ENCODE data around the gene FBXL19.

FBXL19 gene

DNA sequence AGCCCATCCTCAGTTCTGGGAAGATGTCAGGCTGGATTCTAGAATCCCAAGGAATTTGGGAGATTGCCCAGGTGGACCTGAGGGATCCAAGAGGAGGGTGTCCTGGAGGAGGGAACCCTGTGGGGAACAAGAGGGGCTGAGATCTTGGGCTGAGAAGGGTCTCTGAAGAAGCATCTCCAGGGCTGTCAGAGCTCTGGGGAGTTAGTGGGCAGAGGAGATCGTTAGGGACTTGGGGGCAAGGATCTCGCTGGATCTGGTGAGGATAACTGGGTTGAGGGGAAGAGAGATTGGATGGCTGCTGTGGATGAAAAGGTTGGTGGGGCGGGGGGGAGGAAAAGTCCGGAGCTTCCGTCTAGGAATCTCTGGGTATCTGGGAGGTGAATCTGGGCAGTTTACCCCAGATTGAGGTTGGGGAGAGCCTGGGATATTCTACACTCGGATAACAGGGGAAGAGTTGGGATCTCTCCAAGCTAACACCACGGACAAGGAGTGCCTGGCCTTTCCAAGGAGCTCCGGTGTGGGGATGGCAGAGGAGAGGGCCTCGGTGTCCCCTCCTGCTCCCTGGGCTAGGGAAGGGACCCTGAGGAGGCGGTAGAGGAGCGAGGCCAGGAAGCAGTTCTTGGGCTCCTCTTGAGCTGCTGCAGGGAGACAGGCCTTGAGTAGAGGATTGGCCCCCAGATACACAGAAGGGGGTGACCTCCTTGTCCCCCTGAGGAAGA lies 1.7 kb downstream of the FBXL19 start:
- TF ChIP-seq, protein P1, sequence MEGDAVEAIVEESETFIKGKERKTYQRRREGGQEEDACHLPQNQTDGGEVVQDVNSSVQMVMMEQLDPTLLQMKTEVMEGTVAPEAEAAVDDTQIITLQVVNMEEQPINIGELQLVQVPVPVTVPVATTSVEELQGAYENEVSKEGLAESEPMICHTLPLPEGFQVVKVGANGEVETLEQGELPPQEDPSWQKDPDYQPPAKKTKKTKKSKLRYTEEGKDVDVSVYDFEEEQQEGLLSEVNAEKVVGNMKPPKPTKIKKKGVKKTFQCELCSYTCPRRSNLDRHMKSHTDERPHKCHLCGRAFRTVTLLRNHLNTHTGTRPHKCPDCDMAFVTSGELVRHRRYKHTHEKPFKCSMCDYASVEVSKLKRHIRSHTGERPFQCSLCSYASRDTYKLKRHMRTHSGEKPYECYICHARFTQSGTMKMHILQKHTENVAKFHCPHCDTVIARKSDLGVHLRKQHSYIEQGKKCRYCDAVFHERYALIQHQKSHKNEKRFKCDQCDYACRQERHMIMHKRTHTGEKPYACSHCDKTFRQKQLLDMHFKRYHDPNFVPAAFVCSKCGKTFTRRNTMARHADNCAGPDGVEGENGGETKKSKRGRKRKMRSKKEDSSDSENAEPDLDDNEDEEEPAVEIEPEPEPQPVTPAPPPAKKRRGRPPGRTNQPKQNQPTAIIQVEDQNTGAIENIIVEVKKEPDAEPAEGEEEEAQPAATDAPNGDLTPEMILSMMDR (IDR thresholded peaks at IDR 0.05; ENCODE audit: extremely low read depth, missing control alignments): no peak
- peak; percentile 45 for DNase-seq (ENCODE audit: low spot score)

DNA sequence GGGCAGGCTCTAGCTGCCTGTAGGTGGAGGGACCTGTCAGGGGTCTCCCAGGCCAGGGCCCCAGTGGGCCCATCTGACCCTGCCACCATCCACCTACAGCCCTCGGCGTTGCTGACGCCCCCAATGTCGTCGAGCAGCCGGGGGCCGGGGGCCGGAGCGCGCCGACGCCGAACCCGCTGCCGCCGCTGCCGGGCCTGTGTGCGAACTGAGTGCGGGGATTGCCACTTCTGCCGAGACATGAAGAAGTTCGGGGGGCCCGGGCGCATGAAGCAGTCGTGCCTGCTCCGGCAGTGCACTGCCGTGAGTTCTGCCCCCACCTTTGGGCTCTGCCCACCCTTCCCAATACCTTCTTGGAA lies 2.2 kb downstream of the FBXL19 start:
- TF ChIP-seq, protein P1 (IDR thresholded peaks at IDR 0.05; ENCODE audit: extremely low read depth, missing control alignments): no peak
- no peak for DNase-seq (ENCODE audit: low spot score)

- peak; percentile 12 for DNase-seq (ENCODE audit: low spot score)
Measured at GRCh38 chr16:30925995-30926811, 2.8 kb downstream of the FBXL19 start.

GRCh38 chr16:30926937-30927788 lies 3.8 kb downstream of the FBXL19 start:
- no peak for DNase-seq (ENCODE audit: low spot score)
- TF ChIP-seq, protein P1 (IDR thresholded peaks at IDR 0.05; ENCODE audit: extremely low read depth, missing control alignments): no peak

More at GRCh38 chr16:30925995-30926811, 2.8 kb downstream of the FBXL19 start:
- TF ChIP-seq, protein P1 (IDR thresholded peaks at IDR 0.05; ENCODE audit: extremely low read depth, missing control alignments): no peak

- TF ChIP-seq, protein P1 (IDR thresholded peaks at IDR 0.05; ENCODE audit: extremely low read depth, missing control alignments): no peak
- DNase-seq (ENCODE audit: low spot score): peak; percentile 67
Measured at GRCh38 chr16:30927789-30928378, 4.5 kb downstream of the FBXL19 start.

DNA sequence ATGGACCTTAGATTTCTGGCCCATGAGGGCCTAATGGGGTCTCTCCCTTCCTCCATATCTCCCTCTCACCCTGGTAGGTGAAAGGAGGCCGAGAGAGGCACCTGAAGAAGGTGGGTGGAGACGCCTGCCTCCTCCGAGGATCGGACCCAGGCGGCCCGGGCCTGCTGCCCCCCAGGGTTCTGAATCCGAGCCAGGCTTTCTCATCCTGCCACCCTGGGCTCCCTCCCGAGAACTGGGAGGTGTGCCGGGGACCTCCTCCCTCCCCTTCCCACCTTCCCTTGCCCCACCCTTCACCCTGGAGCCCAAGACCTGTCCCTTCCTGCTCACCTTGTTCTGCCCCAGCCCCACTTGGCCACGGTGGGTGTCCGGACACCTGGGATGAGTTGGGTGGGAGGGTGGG lies 5.0 kb downstream of the FBXL19 start:
- TF ChIP-seq, protein P1 (IDR thresholded peaks at IDR 0.05; ENCODE audit: extremely low read depth, missing control alignments): no peak
- DNase-seq (ENCODE audit: low spot score): no peak
